HPDE6-E6E7 (cell line): ENCODE data around the gene TMEM178B.
"Not testable (repeated sequence)": the region's sequence is repeated elsewhere in the genome, so short reads cannot be mapped to it uniquely, and the experiment has no call there.

Source experiments
- DNase-seq: peaks from one replicate; pipeline ENCODE4 v3.0.0; 2011; ENCODE audit warnings: missing footprints; ENCODE audit errors: extremely low spot score

Gene TMEM178B

GRCh38 chr7:141387521-141388217, 313.8 kb downstream of the TMEM178B start:
- DNase-seq, result no peak

- no peak for DNase-seq
These were observed 315.4 kb downstream of the TMEM178B start for GRCh38 chr7:141389140-141389796.

- no peak for DNase-seq
These were observed 316.5 kb downstream of the TMEM178B start for GRCh38 chr7:141390339-141390738.

GRCh38 chr7:141393056-141393455, 319.2 kb downstream of the TMEM178B start:
- no peak for DNase-seq

GRCh38 chr7:141397236-141398163, 323.6 kb downstream of the TMEM178B start:
- DNase-seq, result no peak

- no peak for DNase-seq
These were observed 326.5 kb downstream of the TMEM178B start for GRCh38 chr7:141400356-141400755.

GRCh38 chr7:141402277-141402996, 328.6 kb downstream of the TMEM178B start:
- no peak for DNase-seq

GRCh38 chr7:141403846-141404245, 330.0 kb downstream of the TMEM178B start:
- DNase-seq, result not testable (repeated sequence)

GRCh38 chr7:141406347-141406746, 332.5 kb downstream of the TMEM178B start:
- DNase-seq, result no peak

GRCh38 chr7:141407893-141408292, 334.0 kb downstream of the TMEM178B start:
- no peak for DNase-seq

- no peak for DNase-seq
These were observed 334.6 kb downstream of the TMEM178B start for GRCh38 chr7:141408440-141408839.

- DNase-seq, result no peak
These were observed 335.4 kb downstream of the TMEM178B start for GRCh38 chr7:141409219-141409618.

- no peak for DNase-seq
These were observed 336.0 kb downstream of the TMEM178B start for GRCh38 chr7:141409801-141410329.

- DNase-seq, result no peak
These were observed 336.6 kb downstream of the TMEM178B start for GRCh38 chr7:141410353-141411000.

GRCh38 chr7:141411133-141411532, 337.3 kb downstream of the TMEM178B start:
- no peak for DNase-seq

- DNase-seq, result no peak
These were observed 342.1 kb downstream of the TMEM178B start for GRCh38 chr7:141415999-141416398.

GRCh38 chr7:141416650-141417270, 342.9 kb downstream of the TMEM178B start:
- DNase-seq, result no peak

- DNase-seq, result no peak
These were observed 343.6 kb downstream of the TMEM178B start for GRCh38 chr7:141417506-141417905.

GRCh38 chr7:141418066-141418465, 344.2 kb downstream of the TMEM178B start:
- DNase-seq, result no peak

GRCh38 chr7:141421306-141421705, 347.4 kb downstream of the TMEM178B start:
- no peak for DNase-seq
